Neuronal stem cell (in vitro differentiated cells): ENCODE results near the gene SH3YL1.
A peak's percentile ranks its signal among the peaks of the same experiment; 100 is the strongest.

Experiments
- DNase-seq: peaks from one replicate; pipeline ENCODE4 v3.0.0-alpha.2; 2013; ENCODE audit warnings: low spot score
- H2AFZ ChIP-seq: one replicate; pipeline ENCODE4 v1.6.1; 2013; ENCODE audit warnings: mild to moderate bottlenecking, low read length, inconsistent platforms
- H2AK5ac ChIP-seq: 2 replicates; pipeline ENCODE4 v1.6.1; 2013; ENCODE audit warnings: low read depth, mild to moderate bottlenecking, inconsistent platforms, low read length, moderate library complexity, mixed read lengths
- H2BK120ac ChIP-seq: 2 replicates; pipeline ENCODE4 v1.6.1; 2013; ENCODE audit warnings: low read depth, mild to moderate bottlenecking, inconsistent platforms, low read length, moderate library complexity, mixed read lengths
- H2BK12ac ChIP-seq: one replicate; pipeline ENCODE4 v1.6.1; 2013; ENCODE audit warnings: low read length, inconsistent platforms
- H2BK15ac ChIP-seq: 2 replicates; pipeline ENCODE4 v1.6.1; 2013; ENCODE audit warnings: mild to moderate bottlenecking, low read length, inconsistent platforms, mixed read lengths
- H2BK5ac ChIP-seq: one replicate; pipeline ENCODE4 v1.6.1; 2013; ENCODE audit warnings: inconsistent platforms, mild to moderate bottlenecking, low read length, moderate library complexity
- H3K14ac ChIP-seq: one replicate; pipeline ENCODE4 v1.6.1; 2013; ENCODE audit warnings: low read length, inconsistent platforms
- H3K18ac ChIP-seq: 2 replicates; pipeline ENCODE4 v1.6.1; 2013; ENCODE audit warnings: low read length, inconsistent platforms
- H3K23ac ChIP-seq: 2 replicates; pipeline ENCODE4 v1.6.1; 2013; ENCODE audit warnings: low read depth, mild to moderate bottlenecking, mixed read lengths, low read length, inconsistent platforms; ENCODE audit not compliant: poor library complexity
- H3K27ac ChIP-seq: replicated peaks from 3 replicates; pipeline ENCODE4 v1.5.1; 2013; ENCODE audit warnings: low read length, inconsistent platforms
- H3K27me3 ChIP-seq, 3 experiments: 2 replicates each; pipeline ENCODE4 v1.6.1; 2013; ENCODE audit warnings: low read length in 3 of 3, mild to moderate bottlenecking in 2 of 3, inconsistent platforms in 1 of 3, low read depth in 1 of 3, mixed read lengths in 1 of 3, moderate library complexity in 1 of 3; ENCODE audit not compliant: control insufficient read depth in 3 of 3, insufficient read depth in 3 of 3
- H3K36me3 ChIP-seq, 2 donors: replicated peaks in 1 of 2; 2 replicates each; pipeline ENCODE4 v1.6.1; 2013; ENCODE audit warnings: low read length in 2 of 2; ENCODE audit not compliant: control insufficient read depth in 2 of 2, insufficient read depth in 2 of 2
- H3K4ac ChIP-seq: 2 replicates; pipeline ENCODE4 v1.6.1; 2013; ENCODE audit warnings: inconsistent platforms, mild to moderate bottlenecking, low read length, moderate library complexity
- H3K4me1 ChIP-seq, 2 donors: 1 replicate in 1 of 2; 2 replicates in 1 of 2; pipeline ENCODE4 v1.6.1; 2013; ENCODE audit warnings: low read length in 2 of 2, low read depth in 1 of 2; ENCODE audit not compliant: control insufficient read depth in 2 of 2, insufficient read depth in 1 of 2
- H3K4me2 ChIP-seq: one replicate; pipeline ENCODE4 v1.6.1; 2013; ENCODE audit warnings: mild to moderate bottlenecking, low read length, inconsistent platforms; ENCODE audit not compliant: insufficient read depth, poor library complexity, severe bottlenecking
- H3K4me3 ChIP-seq, 2 donors: 2 replicates each; pipeline ENCODE4 v1.5.1; 2013; ENCODE audit warnings: low read length in 2 of 2, mild to moderate bottlenecking in 2 of 2, inconsistent platforms in 1 of 2, moderate library complexity in 1 of 2
- H3K79me1 ChIP-seq: one replicate; pipeline ENCODE4 v1.6.1; 2013; ENCODE audit warnings: low read depth, mild to moderate bottlenecking, inconsistent platforms, low read length, moderate library complexity
- H3K9ac ChIP-seq: one replicate; pipeline ENCODE4 v1.6.1; 2013; ENCODE audit warnings: mild to moderate bottlenecking, low read depth, low read length, inconsistent platforms; ENCODE audit not compliant: poor library complexity
- H3K9me3 ChIP-seq, 2 donors: replicated peaks in 1 of 2; 2 replicates each; pipeline versions ENCODE3 to v1.6.1; 2013; ENCODE audit warnings: low read length in 2 of 2, mild to moderate bottlenecking in 2 of 2, inconsistent platforms in 1 of 2, low read depth in 1 of 2, mixed read lengths in 1 of 2, moderate library complexity in 1 of 2; ENCODE audit not compliant: control insufficient read depth in 2 of 2, insufficient read depth in 1 of 2
- H4K8ac ChIP-seq: one replicate; pipeline ENCODE4 v1.6.1; 2013; ENCODE audit warnings: low read depth, mild to moderate bottlenecking, inconsistent platforms, low read length, moderate library complexity
- H4K91ac ChIP-seq: one replicate; pipeline ENCODE4 v1.6.1; 2013; ENCODE audit warnings: low read length, low read depth, mild to moderate bottlenecking, inconsistent platforms; ENCODE audit not compliant: poor library complexity
- WGBS, 2 donors: extraction: QIAGEN DNeasy Blood & Tissue Kit; methylation state at CpG; one replicate each; pipeline ENCODE4 v1.1.7; 2013; ENCODE audit warnings: missing lambda C conversion rate in 2 of 2, mixed read lengths in 1 of 2; ENCODE audit not compliant: insufficient read length in 2 of 2, insufficient replicate concordance in 1 of 2; ENCODE audit errors: extremely low coverage in 2 of 2; 5-methylcytosine and 5-hydroxymethylcytosine counted together

Gene SH3YL1

GRCh38 chr2:309148-309953 lies 45.5 kb upstream of the SH3YL1 start:
- Histone ChIP-seq H3K4me3 (no peak overlapping the region), H3K36me3 (no peaks in the 10 kb centered on the region), H3K9me3 (no peaks in the 10 kb centered on the region), H2BK15ac (peak overlapping the region; percentile 53), H4K8ac (no peak overlapping the region), H3K79me1 (no peaks in the 10 kb centered on the region), H3K18ac (peak overlapping the region; percentile 29), H2BK120ac (no peak overlapping the region), H3K27me3 (no peaks in the 10 kb centered on the region), H2BK5ac (no peak overlapping the region), H3K23ac (no peak overlapping the region), H2AFZ (peak overlapping the region; percentile 72), H3K4ac (no peak overlapping the region), H3K4me2 (no peak overlapping the region), H2BK12ac (no peak overlapping the region), H3K27ac (no peak overlapping the region), H4K91ac (peak overlapping the region; percentile 90), H3K9ac (no peak overlapping the region), H3K14ac (no peak overlapping the region), H2AK5ac (no peak overlapping the region), H3K4me1 (peaks cover 22 to 37% of the 10 kb centered on the region in 2 donors)
- DNase-seq = no peak
- WGBS, 2 donors = no CpG with 5 or more reads among the region's 13 CpGs

- no peaks in the 10 kb centered on the region for H3K36me3 ChIP-seq
- H3K27me3 ChIP-seq = no peaks in the 10 kb centered on the region
- no peak overlapping the region for H3K14ac ChIP-seq
- H2BK120ac ChIP-seq = no peak overlapping the region
- no peak overlapping the region for H2BK15ac ChIP-seq
- WGBS, 2 donors = no CpG with 5 or more reads among the region's 9 CpGs
- H2AFZ ChIP-seq = no peak overlapping the region
- H3K79me1 ChIP-seq = no peaks in the 10 kb centered on the region
- H2BK5ac ChIP-seq = no peak overlapping the region
- no peak overlapping the region for H4K8ac ChIP-seq
- H3K9ac ChIP-seq = no peak overlapping the region
- no peak overlapping the region for H3K4me3 ChIP-seq
- no peak overlapping the region for H3K4ac ChIP-seq
- no peak overlapping the region for H3K23ac ChIP-seq
- no peak overlapping the region for H2BK12ac ChIP-seq
- H3K27ac ChIP-seq = no peak overlapping the region
- no peak overlapping the region for H4K91ac ChIP-seq
- peaks cover 14 to 15% of the 10 kb centered on the region in 2 donors for H3K4me1 ChIP-seq
- no peak for DNase-seq
- H3K18ac ChIP-seq = no peak overlapping the region
- H2AK5ac ChIP-seq = no peak overlapping the region
- no peak overlapping the region for H3K4me2 ChIP-seq
- peaks cover 2 to 14% of the 10 kb centered on the region in 2 donors for H3K9me3 ChIP-seq
Measured at GRCh38 chr2:305366-305765, 41.5 kb upstream of the SH3YL1 start.

- no peak overlapping the region for H2AK5ac ChIP-seq
- no peaks in the 10 kb centered on the region for H3K36me3 ChIP-seq
- no peak overlapping the region for H3K4me2 ChIP-seq
- no peaks in the 10 kb centered on the region for H3K79me1 ChIP-seq
- H3K4me3 ChIP-seq = no peak overlapping the region
- H3K14ac ChIP-seq = no peak overlapping the region
- H2AFZ ChIP-seq = no peak overlapping the region
- WGBS, 2 donors = no CpG with 5 or more reads among the region's 3 CpGs
- no peak overlapping the region for H4K91ac ChIP-seq
- no peaks in the 10 kb centered on the region for H3K4me1 ChIP-seq
- DNase-seq = no peak
- peaks cover 2 to 9% of the 10 kb centered on the region in 2 donors for H3K9me3 ChIP-seq
- no peaks in the 10 kb centered on the region for H3K27me3 ChIP-seq
- H3K4ac ChIP-seq = no peak overlapping the region
- no peak overlapping the region for H2BK15ac ChIP-seq
- H2BK120ac ChIP-seq = no peak overlapping the region
- H3K9ac ChIP-seq = no peak overlapping the region
- H3K27ac ChIP-seq = no peak overlapping the region
- no peak overlapping the region for H2BK5ac ChIP-seq
- H3K23ac ChIP-seq = no peak overlapping the region
- H3K18ac ChIP-seq = no peak overlapping the region
- no peak overlapping the region for H4K8ac ChIP-seq
- no peak overlapping the region for H2BK12ac ChIP-seq
Measured at GRCh38 chr2:296354-296753, 32.5 kb upstream of the SH3YL1 start.

- Histone ChIP-seq H4K91ac (no peak overlapping the region), H3K79me1 (no peaks in the 10 kb centered on the region), H3K14ac (no peak overlapping the region), H3K4me1 (no peaks in the 10 kb centered on the region), H2BK12ac (peak overlapping the region; percentile 41), H3K9me3 (peaks cover 0 to 6% of the 10 kb centered on the region in 2 donors), H3K27ac (no peak overlapping the region), H2BK15ac (no peak overlapping the region), H2AFZ (no peak overlapping the region), H3K27me3 (peaks cover 0 to 2% (median 0%) of the 10 kb centered on the region in 3 experiments), H4K8ac (no peak overlapping the region), H3K18ac (peak overlapping the region; percentile 48), H2BK120ac (no peak overlapping the region), H3K4me2 (no peak overlapping the region), H3K9ac (no peak overlapping the region), H3K4ac (no peak overlapping the region), H3K4me3 (no peak overlapping the region), H3K36me3 (no peaks in the 10 kb centered on the region), H2AK5ac (no peak overlapping the region), H2BK5ac (no peak overlapping the region), H3K23ac (no peak overlapping the region)
- no CpG with 5 or more reads among the region's 5 CpGs for WGBS, 2 donors
- no peak for DNase-seq
Measured at GRCh38 chr2:295090-295489, 31.3 kb upstream of the SH3YL1 start.
